ENCODE data around the gene CDH10.

DNA sequence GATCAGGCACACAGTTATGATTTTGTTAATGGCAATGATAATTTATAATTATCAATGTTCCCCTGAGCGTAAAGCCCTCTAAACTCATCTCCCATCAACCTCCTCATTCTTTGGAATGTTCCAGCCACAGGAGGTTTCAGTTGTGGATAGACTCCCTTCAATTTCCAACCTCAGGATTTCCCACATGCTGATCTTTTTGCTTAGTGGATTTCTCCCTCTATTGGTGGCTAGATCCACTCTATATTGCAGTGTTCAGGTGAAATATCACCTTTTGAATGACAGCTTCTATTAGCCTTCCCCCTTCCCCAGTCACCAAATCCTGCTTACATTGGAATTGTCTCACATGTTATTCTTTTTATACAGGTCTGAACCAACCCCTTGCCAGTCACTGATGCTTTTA, 113.9 kb downstream of the CDH10 start:
- TF ChIP-seq, protein P1, sequence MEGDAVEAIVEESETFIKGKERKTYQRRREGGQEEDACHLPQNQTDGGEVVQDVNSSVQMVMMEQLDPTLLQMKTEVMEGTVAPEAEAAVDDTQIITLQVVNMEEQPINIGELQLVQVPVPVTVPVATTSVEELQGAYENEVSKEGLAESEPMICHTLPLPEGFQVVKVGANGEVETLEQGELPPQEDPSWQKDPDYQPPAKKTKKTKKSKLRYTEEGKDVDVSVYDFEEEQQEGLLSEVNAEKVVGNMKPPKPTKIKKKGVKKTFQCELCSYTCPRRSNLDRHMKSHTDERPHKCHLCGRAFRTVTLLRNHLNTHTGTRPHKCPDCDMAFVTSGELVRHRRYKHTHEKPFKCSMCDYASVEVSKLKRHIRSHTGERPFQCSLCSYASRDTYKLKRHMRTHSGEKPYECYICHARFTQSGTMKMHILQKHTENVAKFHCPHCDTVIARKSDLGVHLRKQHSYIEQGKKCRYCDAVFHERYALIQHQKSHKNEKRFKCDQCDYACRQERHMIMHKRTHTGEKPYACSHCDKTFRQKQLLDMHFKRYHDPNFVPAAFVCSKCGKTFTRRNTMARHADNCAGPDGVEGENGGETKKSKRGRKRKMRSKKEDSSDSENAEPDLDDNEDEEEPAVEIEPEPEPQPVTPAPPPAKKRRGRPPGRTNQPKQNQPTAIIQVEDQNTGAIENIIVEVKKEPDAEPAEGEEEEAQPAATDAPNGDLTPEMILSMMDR (IDR thresholded peaks at IDR 0.05; ENCODE audit: insufficient read depth, low read length), result no peak
- TF ChIP-seq POLR2AphosphoS5 (IDR thresholded peaks at IDR 0.05; ENCODE audit: low read depth) (no peak), GABPA (IDR thresholded peaks at IDR 0.05; ENCODE audit: low read depth) (no peak)

Data from HL-60 (cell line).